GM18907 (cell line): ENCODE measurements around the gene CCDC171.

Experiments
- ATAC-seq: cut with Tn5 transposase; IDR thresholded peaks from one replicate; pipeline ENCODE4 v1.9.1; 2021; ENCODE audit warnings: mild to moderate bottlenecking, moderate library complexity; ENCODE audit not compliant: unreplicated experiment

CCDC171 gene

GRCh38 chr9:15975101-15975778, 422.4 kb downstream of the CCDC171 start:
- no peak for ATAC-seq

GRCh38 chr9:15977438-15977837, 424.6 kb downstream of the CCDC171 start:
- ATAC-seq: no peak

GRCh38 chr9:15982182-15982581, 429.3 kb downstream of the CCDC171 start:
- no peak for ATAC-seq

GRCh38 chr9:15999422-16000339, 446.8 kb downstream of the CCDC171 start:
- no peak for ATAC-seq

GRCh38 chr9:16000811-16001210, 448.0 kb downstream of the CCDC171 start:
- no peak for ATAC-seq

- no peak for ATAC-seq
These were observed 449.0 kb downstream of the CCDC171 start for GRCh38 chr9:16001856-16002255.

GRCh38 chr9:16002816-16003215, 450.0 kb downstream of the CCDC171 start:
- ATAC-seq: no peak

- no peak for ATAC-seq
These were observed 450.9 kb downstream of the CCDC171 start for GRCh38 chr9:16003785-16004184.

- ATAC-seq: no peak
These were observed 451.8 kb downstream of the CCDC171 start for GRCh38 chr9:16004613-16005012.

- ATAC-seq: no peak
These were observed 457.4 kb downstream of the CCDC171 start for GRCh38 chr9:16010221-16010620.

- ATAC-seq: no peak
These were observed 459.8 kb downstream of the CCDC171 start for GRCh38 chr9:16012621-16013020.

GRCh38 chr9:16013366-16013765, 460.5 kb downstream of the CCDC171 start:
- no peak for ATAC-seq

GRCh38 chr9:16013826-16014225, 461.0 kb downstream of the CCDC171 start:
- no peak for ATAC-seq

- ATAC-seq: no peak
These were observed 469.4 kb downstream of the CCDC171 start for GRCh38 chr9:16022228-16022627.

- no peak for ATAC-seq
These were observed 470.6 kb downstream of the CCDC171 start for GRCh38 chr9:16023446-16023845.
